H9 (cell line): Measurements from ENCODE around the gene RASAL1. TPM values are rescaled to one million over a fixed set of nuclear protein-coding genes. Genes with fewer than 3 reads are reported as not detected.
A peak's percentile ranks its signal among the peaks of the same experiment; 100 is the strongest.

ENCODE experiments used
- DNase-seq: peaks from one replicate; pipeline ENCODE4 v3.0.0-alpha.2; 2017
- H2AFZ ChIP-seq: one replicate; pipeline ENCODE4 v1.6.1; 2013; ENCODE audit warnings: mild to moderate bottlenecking, low read length, control low read depth, moderate library complexity
- H2AK5ac ChIP-seq: 2 replicates; pipeline ENCODE4 v1.6.1; 2013; ENCODE audit warnings: low read length, control low read depth, mixed read lengths; ENCODE audit not compliant: insufficient read length
- H2BK120ac ChIP-seq: one replicate; pipeline ENCODE4 v1.6.1; 2013; ENCODE audit warnings: low read depth, mild to moderate bottlenecking, low read length, control low read depth, inconsistent platforms; ENCODE audit not compliant: poor library complexity, severe bottlenecking
- H2BK12ac ChIP-seq: 2 replicates; pipeline ENCODE4 v1.6.1; 2013; ENCODE audit warnings: low read length, control low read depth, mixed read lengths, low read depth; ENCODE audit not compliant: insufficient read length
- H2BK15ac ChIP-seq: 2 replicates; pipeline ENCODE4 v1.6.1; 2013; ENCODE audit warnings: low read depth, low read length, control low read depth
- H2BK20ac ChIP-seq: one replicate; pipeline ENCODE4 v1.6.1; 2013; ENCODE audit warnings: low read depth, mild to moderate bottlenecking, low read length, control low read depth, inconsistent platforms; ENCODE audit not compliant: poor library complexity, severe bottlenecking
- H2BK5ac ChIP-seq: 2 replicates; pipeline ENCODE4 v1.6.1; 2013; ENCODE audit warnings: low read length, control low read depth, mixed read lengths; ENCODE audit not compliant: insufficient read length
- H3K14ac ChIP-seq: 2 replicates; pipeline ENCODE4 v1.6.1; 2013; ENCODE audit warnings: low read length, control low read depth; ENCODE audit not compliant: insufficient read depth
- H3K18ac ChIP-seq: 2 replicates; pipeline ENCODE4 v1.6.1; 2013; ENCODE audit warnings: low read depth, mild to moderate bottlenecking, mixed read lengths, low read length, control low read depth; ENCODE audit not compliant: insufficient read length
- H3K23ac ChIP-seq: 2 replicates; pipeline ENCODE4 v1.6.1; 2013; ENCODE audit warnings: low read length, control low read depth, mixed read lengths, low read depth; ENCODE audit not compliant: insufficient read length
- H3K23me2 ChIP-seq: 2 replicates; pipeline ENCODE4 v1.6.1; 2013; ENCODE audit warnings: low read depth, mild to moderate bottlenecking, mixed read lengths, low read length, control low read depth; ENCODE audit not compliant: insufficient read length, poor library complexity, severe bottlenecking
- H3K27ac ChIP-seq: 2 replicates; pipeline ENCODE4 v1.5.1; 2013; ENCODE audit warnings: low read length, control low read depth, mixed read lengths, low read depth; ENCODE audit not compliant: insufficient read length
- H3K27me3 ChIP-seq: 2 replicates; pipeline ENCODE4 v1.6.1; 2013; ENCODE audit warnings: low read length, control low read depth, inconsistent platforms; ENCODE audit not compliant: insufficient read depth
- H3K4ac ChIP-seq: 2 replicates; pipeline ENCODE4 v1.6.1; 2013; ENCODE audit warnings: low read depth, mild to moderate bottlenecking, control low read depth, inconsistent platforms, low read length, moderate library complexity
- H3K4me1 ChIP-seq: 2 replicates; pipeline ENCODE4 v1.6.1; 2013; ENCODE audit warnings: low read length, control low read depth, inconsistent platforms; ENCODE audit not compliant: insufficient read depth
- H3K4me2 ChIP-seq: 2 replicates; pipeline ENCODE4 v1.6.1; 2013; ENCODE audit warnings: low read length, control low read depth, mixed read lengths; ENCODE audit not compliant: insufficient read length, insufficient read depth
- H3K56ac ChIP-seq: 2 replicates; pipeline ENCODE4 v1.6.1; 2013; ENCODE audit warnings: low read depth, mild to moderate bottlenecking, mixed read lengths, low read length, control low read depth; ENCODE audit not compliant: insufficient read length
- H3K79me1 ChIP-seq: 2 replicates; pipeline ENCODE4 v1.6.1; 2013; ENCODE audit warnings: low read depth, mild to moderate bottlenecking, moderate library complexity, low read length, control low read depth, inconsistent platforms; ENCODE audit not compliant: insufficient read depth, poor library complexity, severe bottlenecking
- H3K79me2 ChIP-seq: 2 replicates; pipeline ENCODE4 v1.6.1; 2013; ENCODE audit warnings: low read length, control low read depth, inconsistent platforms; ENCODE audit not compliant: insufficient read depth
- H3K9ac ChIP-seq: 2 replicates; pipeline ENCODE4 v1.6.1; 2013; ENCODE audit warnings: low read length, control low read depth, mixed read lengths; ENCODE audit not compliant: insufficient read length; ENCODE audit errors: extremely low read depth
- H3K9me3 ChIP-seq: one replicate; pipeline ENCODE4 v1.6.1; 2013; ENCODE audit warnings: low read depth, low read length, inconsistent platforms; ENCODE audit not compliant: control insufficient read depth
- H3T11ph ChIP-seq: one replicate; pipeline ENCODE4 v1.6.1; 2013; ENCODE audit warnings: mild to moderate bottlenecking, low read length, control low read depth, inconsistent platforms
- H4K20me1 ChIP-seq: one replicate; pipeline ENCODE4 v1.6.1; 2013; ENCODE audit not compliant: control insufficient read depth, insufficient read length, insufficient read depth
- H4K5ac ChIP-seq: 2 replicates; pipeline ENCODE4 v1.6.1; 2013; ENCODE audit warnings: low read depth, mild to moderate bottlenecking, mixed read lengths, low read length, control low read depth; ENCODE audit not compliant: insufficient read length
- H4K8ac ChIP-seq: replicated peaks from 2 replicates; pipeline ENCODE4 v1.6.1; 2013; ENCODE audit warnings: low read length, control low read depth, mixed read lengths, low read depth; ENCODE audit not compliant: insufficient read length
- H4K91ac ChIP-seq: 2 replicates; pipeline ENCODE4 v1.6.1; 2013; ENCODE audit warnings: low read depth, mild to moderate bottlenecking, moderate library complexity, mixed read lengths, low read length, control low read depth; ENCODE audit not compliant: insufficient read length
- H3K27ac Mint-ChIP-seq, 3 experiments: 2 replicates in 2 of 3; 3 replicates in 1 of 3; pipeline ENCODE4 v1.8.0; 2020 to 2021; ENCODE audit warnings: mixed read lengths in 3 of 3, mild to moderate bottlenecking in 1 of 3, moderate library complexity in 1 of 3
- H3K27me3 Mint-ChIP-seq: 2 replicates; pipeline ENCODE4 v1.8.0; 2021; ENCODE audit warnings: low read depth, mild to moderate bottlenecking, moderate library complexity, mixed read lengths
- H3K36me3 Mint-ChIP-seq, 3 experiments: 2 replicates in 2 of 3; 3 replicates in 1 of 3; pipeline ENCODE4 v1.8.0; 2020 to 2021; ENCODE audit warnings: low read depth in 3 of 3, mixed read lengths in 3 of 3; ENCODE audit not compliant: insufficient read depth in 1 of 3
- H3K4me1 Mint-ChIP-seq, 2 experiments: 2 replicates each; pipeline ENCODE4 v1.8.0; 2020; ENCODE audit warnings: mixed read lengths in 2 of 2
- H3K4me3 Mint-ChIP-seq, 2 experiments: 2 replicates in 1 of 2; 3 replicates in 1 of 2; pipeline ENCODE4 v1.8.0; 2020 to 2021; ENCODE audit warnings: mild to moderate bottlenecking in 2 of 2, mixed read lengths in 2 of 2, moderate library complexity in 1 of 2
- H3K9me3 Mint-ChIP-seq, 2 experiments: 2 replicates in 1 of 2; 3 replicates in 1 of 2; pipeline ENCODE4 v1.8.0; 2020; ENCODE audit warnings: mild to moderate bottlenecking in 2 of 2, mixed read lengths in 2 of 2, moderate library complexity in 1 of 2
- WGBS: extraction: QIAGEN DNeasy Blood & Tissue Kit; methylation state at CpG from one replicate; pipeline ENCODE4 v1.1.7; 2013; ENCODE audit warnings: missing lambda C conversion rate, low lambda C conversion rate, mixed read lengths; ENCODE audit not compliant: insufficient read length; ENCODE audit errors: extremely low coverage; 5-methylcytosine and 5-hydroxymethylcytosine counted together
- total RNA-seq: library from RNA; stranded (reverse); gene quantifications from 2 replicates; pipeline ENCODE4 v1.2.1, GENCODE V29; 2021
- TF ChIP-seq, protein P1 (sequence below): fragments of 200-600 bp; sonication (generic); conservative IDR thresholded peaks from 3 replicates; pipeline ENCODE4 v1.8.0; 2021; ENCODE audit warnings: antibody characterized with exemption, mild to moderate bottlenecking

The RASAL1 gene
- total RNA-seq, 1 experiment from 2014 or later, result 2.3 TPM

DNA sequence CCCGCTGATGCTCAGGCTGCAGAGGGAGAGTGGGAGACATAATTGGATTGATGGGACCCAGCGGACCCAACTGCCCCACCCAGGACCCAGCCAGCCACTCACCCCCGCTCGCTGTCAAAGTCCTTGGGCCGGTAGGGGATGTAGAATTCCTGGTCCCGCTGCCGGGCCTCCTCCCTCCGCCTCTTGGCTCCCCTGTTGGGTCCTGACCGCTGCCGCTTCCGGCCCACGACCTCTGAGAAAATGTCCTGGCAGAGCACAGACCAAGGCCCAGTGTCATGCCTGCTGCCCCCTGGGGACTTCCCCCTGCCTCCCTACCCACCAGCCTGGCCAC is 27.4 kb upstream of the RASAL1 start:
- Histone ChIP-seq H3K9ac (no peak overlapping the region), H2BK12ac (no peak overlapping the region), H2BK5ac (no peak overlapping the region), H2BK15ac (no peak overlapping the region), H3K79me1 (no peaks in the 10 kb centered on the region), H4K20me1 (no peaks in the 10 kb centered on the region), H3K4me2 (no peak overlapping the region), H2AFZ (no peak overlapping the region), H2AK5ac (no peak overlapping the region), H4K91ac (no peak overlapping the region), H3K4ac (no peak overlapping the region), H3K23ac (no peak overlapping the region), H2BK20ac (no peak overlapping the region), H3K56ac (no peak overlapping the region), H3K27me3 (no peaks in the 10 kb centered on the region), H4K5ac (no peak overlapping the region), H3K18ac (no peak overlapping the region), H2BK120ac (no peak overlapping the region), H3K79me2 (no peaks in the 10 kb centered on the region), H3K27ac (no peak overlapping the region), H3K14ac (no peak overlapping the region), H3K9me3 (no peaks in the 10 kb centered on the region), H3T11ph (no peak overlapping the region), H3K4me1 (no peaks in the 10 kb centered on the region), H4K8ac (no peak overlapping the region), H3K23me2 (peaks cover 3% of the 10 kb centered on the region)
- Mint-ChIP-seq H3K27ac (peak overlapping the region in 1 of 3 experiments; percentile 62; a peak in 3 of 7 replicates), H3K4me3 (no peak overlapping the region), H3K36me3 (peaks cover 21 to 69% (median 65%) of the 10 kb centered on the region in 3 experiments), H3K9me3 (no peaks in the 10 kb centered on the region), H3K4me1 (peaks cover 11 to 25% of the 10 kb centered on the region in 2 experiments), H3K27me3 (no peaks in the 10 kb centered on the region; the same call in 1 of the 2 replicates)
- no CpG with 5 or more reads among the region's 12 CpGs for WGBS
- no peak for DNase-seq
- TF ChIP-seq, protein P1, sequence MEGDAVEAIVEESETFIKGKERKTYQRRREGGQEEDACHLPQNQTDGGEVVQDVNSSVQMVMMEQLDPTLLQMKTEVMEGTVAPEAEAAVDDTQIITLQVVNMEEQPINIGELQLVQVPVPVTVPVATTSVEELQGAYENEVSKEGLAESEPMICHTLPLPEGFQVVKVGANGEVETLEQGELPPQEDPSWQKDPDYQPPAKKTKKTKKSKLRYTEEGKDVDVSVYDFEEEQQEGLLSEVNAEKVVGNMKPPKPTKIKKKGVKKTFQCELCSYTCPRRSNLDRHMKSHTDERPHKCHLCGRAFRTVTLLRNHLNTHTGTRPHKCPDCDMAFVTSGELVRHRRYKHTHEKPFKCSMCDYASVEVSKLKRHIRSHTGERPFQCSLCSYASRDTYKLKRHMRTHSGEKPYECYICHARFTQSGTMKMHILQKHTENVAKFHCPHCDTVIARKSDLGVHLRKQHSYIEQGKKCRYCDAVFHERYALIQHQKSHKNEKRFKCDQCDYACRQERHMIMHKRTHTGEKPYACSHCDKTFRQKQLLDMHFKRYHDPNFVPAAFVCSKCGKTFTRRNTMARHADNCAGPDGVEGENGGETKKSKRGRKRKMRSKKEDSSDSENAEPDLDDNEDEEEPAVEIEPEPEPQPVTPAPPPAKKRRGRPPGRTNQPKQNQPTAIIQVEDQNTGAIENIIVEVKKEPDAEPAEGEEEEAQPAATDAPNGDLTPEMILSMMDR, result no peak
